Heart left ventricle (tissue), 16 donors: Measurements from ENCODE around the gene ZNF681. TPM values are rescaled to one million over a fixed set of nuclear protein-coding genes. Genes with fewer than 3 reads are reported as not detected.

Experiments used
- ATAC-seq, 4 donors: fragments of 200-7000 bp; cut with Tn5 transposase; one replicate each; pipeline ENCODE4 v1.9.1; 2020 to 2022; ENCODE audit warnings: moderate library complexity in 4 of 4, mild to moderate bottlenecking in 3 of 4, moderate number of reproducible peaks in 1 of 4
- DNase-seq, 5 donors: peaks; one replicate each; pipeline ENCODE4 v3.0.0-alpha.2; 2020
- H3K27ac ChIP-seq, 12 donors: fragments of 200-600 bp; sonication (generic) in 4 of 12; one replicate each; pipeline versions ENCODE4 v1.5.0 to v1.8.0; 2016 to 2022; ENCODE audit warnings: mild to moderate bottlenecking in 2 of 12
- H3K27me3 ChIP-seq, 9 donors: fragments of 200-600 bp; sonication (generic) in 2 of 9; one replicate each; pipeline versions ENCODE4 v1.5.1 to v1.8.0; 2016 to 2022; ENCODE audit warnings: mild to moderate bottlenecking in 3 of 9
- H3K36me3 ChIP-seq, 9 donors: fragments of 200-600 bp; sonication (generic) in 2 of 9; one replicate each; pipeline versions ENCODE4 v1.5.0 to v1.8.0; 2018 to 2022; ENCODE audit warnings: mild to moderate bottlenecking in 2 of 9
- H3K4me1 ChIP-seq, 12 donors: fragments of 200-600 bp; sonication (generic) in 4 of 12; one replicate each; pipeline versions ENCODE4 v1.5.0 to v1.8.0; 2016 to 2022; ENCODE audit warnings: mild to moderate bottlenecking in 3 of 12
- H3K4me3 ChIP-seq, 12 donors: fragments of 200-600 bp; sonication (generic) in 4 of 12; one replicate each; pipeline versions ENCODE4 v1.5.0 to v1.8.0; 2017 to 2022; ENCODE audit warnings: mild to moderate bottlenecking in 9 of 12, moderate library complexity in 4 of 12
- H3K9me3 ChIP-seq, 12 donors: fragments of 200-600 bp; sonication (generic) in 4 of 12; one replicate each; pipeline versions ENCODE4 v1.5.0 to v1.8.0; 2016 to 2022; ENCODE audit warnings: mild to moderate bottlenecking in 1 of 12
- CTCF ChIP-seq, 12 donors: fragments of 200-600 bp; sonication (generic) in 4 of 12; IDR thresholded peaks; one replicate each; pipeline versions ENCODE4 v1.5.0 to v1.8.0; 2018 to 2022; ENCODE audit warnings: antibody characterized with exemption in 12 of 12, mild to moderate bottlenecking in 5 of 12
- POLR2A ChIP-seq, 2 donors: fragments of 450-650 bp; IDR thresholded peaks; one replicate each; pipeline ENCODE4 v1.6.1; 2017; ENCODE audit warnings: antibody characterized with exemption in 2 of 2, mild to moderate bottlenecking in 2 of 2, moderate library complexity in 2 of 2
- WGBS, 4 donors: extraction: QIAGEN DNeasy Blood & Tissue Kit in 2 of 4; methylation state at CpG; one replicate each; pipeline versions ENCODE4 v1.1.5 to v1.1.7; 2013 to 2018; 5-methylcytosine and 5-hydroxymethylcytosine counted together
- intact Hi-C, 10 donors: fragments of 100-400 bp; cut with DNase I; formaldehyde crosslinking; loops; one replicate each; pipeline versions ENCODE4 v1.11.1 to v1.14.2; 2022
- polyA plus RNA-seq, 2 donors: library from polyadenylated mRNA; stranded (reverse); fragments of 200-250 nt; gene quantifications; one replicate each; pipeline ENCODE4 v1.2.3, GENCODE V29; 2013
- total RNA-seq, 9 donors: library from RNA; depleted of rRNA in 2 of 9; stranded (reverse); fragments of >200 nt in 2 of 9; fragmentation: NEBNext Ultra II Directional in 3 of 9; extraction: Animal tissue kit (Norgen Biotek cat#: 25700) in 3 of 9; gene quantifications; one replicate each; pipeline versions ENCODE4 v1.1.0 to v1.2.4, GENCODE V29; 2016 to 2023
- donor health status: ischemic (EF 13 %, LVEDD 7.1; RV severe dilation, severe dysfunction).
- donor health status: healthy with polysubstance abuse.
- donor health status: DM: no; HTN: yes; CAD: no.
- donor health status: DM: no; HTN: no; CAD: no.
- donor health status: ischemic (EF 25% LVEDD 6.9; RV normal size, moderate dysfunction).
- donor health status: ischemic (EF 25% LVEDD 5.7; RV mildly dilated, moderate dysfunction).
- donor health status: healthy.
- donor health status: DM: yes; HTN: yes; CAD: no.
- donor health status: ischemic (EF 35%, LVEDD 5.7; RV mildly dilated, moderate dysfunction).
- donor health status: nonischemic (EF 11% LVEDD 7.7; RV severe dilation, severe dysfunction).
- donor health status: DM: yes; HTN: yes; CAD: no.
- donor health status: PGD.
- donor health status: ischemic (EF 29% LVEDD 5.4; RV normal size, mild dysfunction).
- donor health status: nonischemic (EF 23%, LVEDD 6.1; RV moderate dilation, normal function).

Gene ZNF681
- total and polyA plus RNA-seq, 11 donors, result 0.19 to 1.6 (median 0.65) TPM

GRCh38 chr19:23800868-23801267 is 42.2 kb upstream of the ZNF681 start:
- TF ChIP-seq POLR2A (IDR thresholded peaks at IDR 0.05) (no peak), CTCF (IDR thresholded peaks at IDR 0.05) (no peak)
- intact Hi-C loops, result no loop called here

GRCh38 chr19:23800271-23800670 is 41.6 kb upstream of the ZNF681 start:
- Histone ChIP-seq H3K9me3 (peaks cover 0 to 19% (median 4%) of the 10 kb centered on the region in 12 donors), H3K27ac (no peak overlapping the region), H3K27me3 (no peaks in the 10 kb centered on the region), H3K36me3 (no peaks in the 10 kb centered on the region), H3K4me1 (peaks cover 0 to 5% (median 0%) of the 10 kb centered on the region in 12 donors), H3K4me3 (no peak overlapping the region)
- DNase-seq (no peak), ATAC-seq (no peak)
- TF ChIP-seq POLR2A (IDR thresholded peaks at IDR 0.05) (no peak), CTCF (IDR thresholded peaks at IDR 0.05) (no peak)
- 91 to 94% (median 93%) methylated on average over 3 of the region's 3 CpGs for WGBS, 4 donors
- intact Hi-C loops, result no loop called here

More at GRCh38 chr19:23800868-23801267, 42.2 kb upstream of the ZNF681 start:
- Histone ChIP-seq H3K9me3 (peaks cover 0 to 14% (median under 1%) of the 10 kb centered on the region in 12 donors), H3K4me3 (no peak overlapping the region), H3K4me1 (peaks cover 0 to 5% (median 0%) of the 10 kb centered on the region in 12 donors), H3K27me3 (no peaks in the 10 kb centered on the region), H3K27ac (no peak overlapping the region), H3K36me3 (no peaks in the 10 kb centered on the region)
- DNase-seq (no peak), ATAC-seq (no peak)

- Histone ChIP-seq H3K36me3 (no peaks in the 10 kb centered on the region), H3K27me3 (no peaks in the 10 kb centered on the region), H3K4me1 (peaks cover 0 to 5% (median 0%) of the 10 kb centered on the region in 12 donors), H3K27ac (no peak overlapping the region), H3K9me3 (peaks cover 0 to 27% (median 5%) of the 10 kb centered on the region in 12 donors), H3K4me3 (peak overlapping the region in 3 of 12 donors; percentile 2 to 26 (median 10))
- TF ChIP-seq CTCF (IDR thresholded peaks at IDR 0.05) (no peak), POLR2A (IDR thresholded peaks at IDR 0.05) (no peak)
- ATAC-seq (peak in 3 of 4 donors; percentile 59 to 82 (median 80)), DNase-seq (no peak)
- WGBS, 4 donors, result 10 to 31% (median 27%) methylated on average over 3 of the region's 5 CpGs
- intact Hi-C loops, result no loop called here
These were observed 40.6 kb upstream of the ZNF681 start for GRCh38 chr19:23799321-23799720.

- intact Hi-C loops, result no loop called here
- H3K4me3 ChIP-seq, result no peak overlapping the region
- ATAC-seq (no peak), DNase-seq (no peak)
- peaks cover 0 to 5% (median 0%) of the 10 kb centered on the region in 12 donors for H3K4me1 ChIP-seq
- TF ChIP-seq POLR2A (IDR thresholded peaks at IDR 0.05) (no peak), CTCF (IDR thresholded peaks at IDR 0.05) (no peak)
- H3K27me3 ChIP-seq, result no peaks in the 10 kb centered on the region
- H3K36me3 ChIP-seq, result no peaks in the 10 kb centered on the region
- no peak overlapping the region for H3K27ac ChIP-seq
- H3K9me3 ChIP-seq, result peaks cover 0 to 29% (median 5%) of the 10 kb centered on the region in 12 donors
These were observed 36.8 kb upstream of the ZNF681 start for GRCh38 chr19:23795462-23795861.
